Heart left ventricle (tissue), 13 donors: ENCODE data around the gene TAS2R60.

Experiments
- CTCF ChIP-seq, 12 donors: fragments of 200-600 bp; sonication (generic) in 4 of 12; IDR thresholded peaks; one replicate each; pipeline versions ENCODE4 v1.5.0 to v1.8.0; 2018 to 2022; ENCODE audit warnings: antibody characterized with exemption in 12 of 12, mild to moderate bottlenecking in 5 of 12
- POLR2A ChIP-seq, 2 donors: fragments of 450-650 bp; IDR thresholded peaks; one replicate each; pipeline ENCODE4 v1.6.1; 2017; ENCODE audit warnings: antibody characterized with exemption in 2 of 2, mild to moderate bottlenecking in 2 of 2, moderate library complexity in 2 of 2
- donor health status: ischemic (EF 13 %, LVEDD 7.1; RV severe dilation, severe dysfunction).
- donor health status: DM: no; HTN: yes; CAD: no.
- donor health status: DM: no; HTN: no; CAD: no.
- donor health status: ischemic (EF 25% LVEDD 6.9; RV normal size, moderate dysfunction).
- donor health status: ischemic (EF 25% LVEDD 5.7; RV mildly dilated, moderate dysfunction).
- donor health status: ischemic (EF 35%, LVEDD 5.7; RV mildly dilated, moderate dysfunction).
- donor health status: nonischemic (EF 11% LVEDD 7.7; RV severe dilation, severe dysfunction).
- donor health status: DM: yes; HTN: yes; CAD: no.
- donor health status: PGD.
- donor health status: ischemic (EF 29% LVEDD 5.4; RV normal size, mild dysfunction).
- donor health status: nonischemic (EF 23%, LVEDD 6.1; RV moderate dilation, normal function).

DNA sequence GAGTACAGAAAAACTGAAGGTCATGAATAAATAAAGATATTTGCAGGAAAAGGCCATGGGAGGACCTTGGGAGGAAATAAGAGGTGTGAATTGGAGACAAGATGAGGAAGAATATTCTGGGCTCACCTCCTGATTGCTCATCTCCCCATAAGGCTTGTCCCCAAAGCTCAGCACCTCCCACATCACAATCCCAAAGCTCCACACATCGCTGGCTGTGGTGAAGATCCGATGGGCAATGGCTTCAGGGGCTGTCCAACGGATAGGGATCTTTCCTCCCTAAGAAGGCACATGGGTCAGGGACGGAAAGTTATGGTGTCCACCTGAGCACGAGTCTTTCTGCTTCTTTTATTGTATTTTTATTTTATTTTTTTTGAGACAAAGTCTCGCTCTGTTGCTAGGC is 49.2 kb upstream of the TAS2R60 start:
- no peak for TF ChIP-seq CTCF (IDR thresholded peaks at IDR 0.05)
- no peak for TF ChIP-seq POLR2A (IDR thresholded peaks at IDR 0.05)
